ENCODE measurements around the gene CIITA.

Gene CIITA

DNA sequence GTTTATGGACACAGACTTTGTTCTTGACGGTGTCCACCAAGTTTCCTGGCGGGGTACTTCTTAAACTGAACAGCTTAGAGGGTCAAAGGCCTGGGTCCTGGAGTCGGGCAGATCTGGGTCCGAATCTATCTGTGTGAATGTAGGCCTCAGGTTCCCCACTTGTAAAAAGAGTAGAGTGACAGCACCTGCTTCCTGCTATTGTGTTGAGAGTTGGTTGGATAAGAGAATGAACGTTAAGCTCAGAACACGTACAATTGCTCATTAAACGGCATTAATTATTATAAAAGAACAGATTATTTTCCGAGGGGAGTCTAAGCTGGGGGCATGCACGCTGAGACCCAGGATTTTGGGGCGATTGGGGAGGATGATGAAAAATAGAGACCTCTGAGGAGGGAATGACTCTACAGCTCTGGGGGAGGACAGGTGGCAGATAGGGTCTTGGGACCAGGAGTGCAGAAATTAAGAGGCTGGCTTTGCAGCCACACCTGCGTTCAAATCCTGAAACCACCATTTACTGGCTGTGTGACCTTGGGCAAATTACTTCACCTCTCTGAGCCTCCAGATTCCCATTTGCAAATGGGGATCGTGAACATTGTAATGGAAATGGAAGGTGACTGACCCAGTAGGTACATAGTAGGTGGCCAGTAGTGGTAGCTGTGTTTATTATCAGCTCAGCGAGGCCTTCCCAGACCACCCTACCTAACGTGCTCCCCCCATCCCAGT lies 68.2 kb downstream of the CIITA start:
- no peak overlapping the region for H3K27ac ChIP-seq
- TF ChIP-seq, protein P1, sequence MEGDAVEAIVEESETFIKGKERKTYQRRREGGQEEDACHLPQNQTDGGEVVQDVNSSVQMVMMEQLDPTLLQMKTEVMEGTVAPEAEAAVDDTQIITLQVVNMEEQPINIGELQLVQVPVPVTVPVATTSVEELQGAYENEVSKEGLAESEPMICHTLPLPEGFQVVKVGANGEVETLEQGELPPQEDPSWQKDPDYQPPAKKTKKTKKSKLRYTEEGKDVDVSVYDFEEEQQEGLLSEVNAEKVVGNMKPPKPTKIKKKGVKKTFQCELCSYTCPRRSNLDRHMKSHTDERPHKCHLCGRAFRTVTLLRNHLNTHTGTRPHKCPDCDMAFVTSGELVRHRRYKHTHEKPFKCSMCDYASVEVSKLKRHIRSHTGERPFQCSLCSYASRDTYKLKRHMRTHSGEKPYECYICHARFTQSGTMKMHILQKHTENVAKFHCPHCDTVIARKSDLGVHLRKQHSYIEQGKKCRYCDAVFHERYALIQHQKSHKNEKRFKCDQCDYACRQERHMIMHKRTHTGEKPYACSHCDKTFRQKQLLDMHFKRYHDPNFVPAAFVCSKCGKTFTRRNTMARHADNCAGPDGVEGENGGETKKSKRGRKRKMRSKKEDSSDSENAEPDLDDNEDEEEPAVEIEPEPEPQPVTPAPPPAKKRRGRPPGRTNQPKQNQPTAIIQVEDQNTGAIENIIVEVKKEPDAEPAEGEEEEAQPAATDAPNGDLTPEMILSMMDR (IDR thresholded peaks at IDR 0.05) = no peak
- TF ChIP-seq ZFX (IDR thresholded peaks at IDR 0.05; ENCODE audit: borderline replicate concordance) = no peak

DNA sequence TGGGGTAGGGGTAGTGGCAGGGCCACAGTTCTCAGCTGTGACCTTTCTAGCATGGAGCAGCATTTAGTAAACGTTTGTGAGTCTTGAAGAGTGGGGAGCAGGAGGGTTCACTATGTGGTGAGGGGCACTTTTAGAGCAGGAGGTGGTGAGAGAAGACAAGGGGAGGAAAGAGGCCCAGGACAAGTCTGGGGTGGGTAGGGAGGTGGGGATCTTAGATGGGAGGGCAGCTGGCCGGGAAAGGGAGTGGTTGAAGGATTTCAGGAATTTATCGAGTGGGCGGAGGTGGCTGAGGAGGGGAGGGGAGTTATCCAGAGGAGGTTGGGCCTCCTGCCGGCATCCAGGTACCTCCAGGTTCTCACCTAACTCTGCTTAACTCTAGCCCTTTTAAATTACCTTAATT lies 69.3 kb downstream of the CIITA start:
- TF ChIP-seq, protein P1 (IDR thresholded peaks at IDR 0.05) = no peak

DNA sequence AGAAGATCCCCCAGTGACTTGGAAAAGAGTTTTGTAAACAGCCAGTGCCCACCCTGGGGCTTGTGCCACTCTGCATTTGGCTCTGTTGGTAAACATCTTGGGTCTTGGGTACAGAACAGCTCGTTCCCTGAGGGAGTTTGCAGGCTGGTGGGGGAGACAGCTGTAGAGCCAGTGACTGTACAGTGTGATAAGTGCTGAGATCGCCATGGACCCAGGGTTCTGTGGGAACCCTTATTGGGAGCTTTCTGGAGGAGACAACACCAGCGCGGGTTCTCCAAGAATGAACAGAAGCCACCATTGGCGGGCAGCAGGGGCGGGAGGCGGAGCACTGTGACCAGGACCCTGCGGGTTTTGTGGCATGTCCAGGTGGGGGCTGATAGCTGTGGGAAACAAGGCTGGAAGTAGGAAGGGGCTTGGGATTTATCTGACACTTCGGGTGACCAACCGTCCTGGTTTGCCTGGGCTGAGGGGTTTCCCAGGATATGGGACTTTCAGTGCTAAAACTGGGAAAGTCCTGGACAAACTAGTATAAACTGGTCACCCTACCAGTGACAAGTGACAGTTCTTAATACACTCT lies 70.3 kb downstream of the CIITA start:
- no peak overlapping the region for H3K27ac ChIP-seq
- TF ChIP-seq, protein P1 (IDR thresholded peaks at IDR 0.05) = no peak
- no peak for TF ChIP-seq ZFX (IDR thresholded peaks at IDR 0.05; ENCODE audit: borderline replicate concordance)

More for the DNA sequence above, 69.3 kb downstream of the CIITA start:
- no peak overlapping the region for H3K27ac ChIP-seq

DNA sequence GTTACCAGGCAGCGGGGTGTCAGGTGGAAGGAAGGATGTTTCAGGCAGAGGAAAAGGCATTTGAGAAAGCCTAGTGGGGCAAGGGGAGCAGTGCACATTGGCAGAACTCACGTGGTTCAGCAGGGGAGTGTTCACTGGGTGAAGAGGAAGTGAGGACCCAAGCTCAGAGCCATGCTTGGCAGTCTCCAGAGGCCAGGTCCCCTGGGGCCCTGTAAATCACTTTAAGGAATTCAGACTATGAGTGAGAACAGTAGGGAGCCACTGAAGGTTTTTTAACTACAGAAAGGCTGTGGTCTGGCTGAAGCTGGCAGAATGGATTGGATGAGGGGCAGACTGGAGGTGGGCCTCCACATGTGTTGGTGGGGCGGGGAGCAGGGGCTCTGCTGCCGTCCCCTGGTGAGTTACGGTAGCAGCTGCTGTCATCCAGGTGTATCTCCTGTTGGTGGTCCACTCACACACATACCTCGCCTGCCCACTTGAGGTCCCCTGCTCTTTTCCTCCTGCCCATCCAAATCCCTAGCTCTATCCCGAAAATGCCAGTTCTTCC lies 72.5 kb downstream of the CIITA start:
- no peak for TF ChIP-seq ZFX (IDR thresholded peaks at IDR 0.05; ENCODE audit: borderline replicate concordance)
- TF ChIP-seq, protein P1 (IDR thresholded peaks at IDR 0.05) = no peak
- no peak overlapping the region for H3K27ac ChIP-seq

DNA sequence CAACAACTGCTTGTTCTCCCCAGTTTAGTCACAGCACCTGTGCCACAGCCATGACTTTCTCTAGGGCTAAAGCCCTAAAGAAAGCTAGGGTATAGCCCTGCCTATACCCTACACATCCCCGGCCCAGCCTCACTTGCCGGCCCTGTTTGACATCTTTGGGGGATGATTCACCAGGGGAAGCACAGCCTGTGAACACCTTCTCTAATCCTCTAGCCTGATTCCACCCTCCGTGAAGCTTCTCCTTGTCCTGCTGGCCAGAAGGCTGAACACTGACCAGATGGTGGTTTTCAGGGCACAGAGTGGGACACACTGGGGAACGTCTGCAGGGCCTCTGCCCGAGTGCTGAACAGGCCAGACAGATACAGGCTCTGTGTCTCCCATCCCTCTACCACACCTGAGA lies 73.4 kb downstream of the CIITA start:
- no peak for TF ChIP-seq ZFX (IDR thresholded peaks at IDR 0.05; ENCODE audit: borderline replicate concordance)
- TF ChIP-seq, protein P1 (IDR thresholded peaks at IDR 0.05) = no peak
- H3K27ac ChIP-seq = no peak overlapping the region

DNA sequence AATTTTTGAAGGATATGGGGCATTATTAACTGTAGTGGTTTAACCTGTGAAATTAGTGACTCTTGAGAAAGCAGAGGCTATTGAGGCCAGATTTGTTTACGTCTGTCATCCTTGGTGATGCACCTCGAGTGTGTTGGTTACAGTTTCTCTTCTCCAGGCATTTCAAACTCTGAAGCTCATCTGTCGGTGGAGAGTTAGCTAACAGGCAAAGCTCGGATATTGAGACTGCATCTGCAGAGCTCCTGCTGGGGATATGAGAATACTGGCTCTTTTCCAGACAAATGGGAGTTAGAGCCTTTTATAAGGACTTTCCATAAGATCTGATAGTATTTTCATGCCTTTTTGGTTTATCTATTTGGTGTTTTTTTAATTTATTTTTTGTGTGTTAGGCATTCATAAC lies 74.0 kb downstream of the CIITA start:
- H3K27ac ChIP-seq = no peak overlapping the region
- TF ChIP-seq, protein P1 (IDR thresholded peaks at IDR 0.05) = no peak
- TF ChIP-seq ZFX (IDR thresholded peaks at IDR 0.05; ENCODE audit: borderline replicate concordance) = no peak

DNA sequence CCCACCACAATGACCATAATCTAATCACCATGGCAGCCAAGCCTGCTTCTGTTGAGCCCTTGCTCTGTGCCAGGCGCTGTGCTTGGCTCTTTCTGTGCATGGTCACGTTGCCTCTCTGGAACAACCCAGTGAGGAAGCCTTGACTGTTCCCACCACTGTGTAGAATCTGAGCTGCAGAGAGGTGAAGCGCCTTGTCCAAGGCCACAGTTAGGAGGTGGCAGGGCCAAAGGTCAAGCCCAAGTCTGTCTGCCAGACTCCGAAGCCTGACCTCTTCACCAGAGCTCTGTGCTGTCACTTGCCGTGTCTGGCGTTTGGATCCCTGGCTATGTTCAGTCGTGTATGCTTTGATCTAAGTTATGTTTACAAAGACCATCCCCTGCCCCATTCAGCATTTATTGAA lies 77.9 kb downstream of the CIITA start:
- TF ChIP-seq ZFX (IDR thresholded peaks at IDR 0.05; ENCODE audit: borderline replicate concordance) = no peak
- TF ChIP-seq, protein P1 (IDR thresholded peaks at IDR 0.05) = no peak
- no peak overlapping the region for H3K27ac ChIP-seq
